Endometrial microvascular endothelial cells (primary cell): Measurements from ENCODE around the gene TMEM107. TPM values are rescaled to one million over a fixed set of nuclear protein-coding genes. Genes with fewer than 3 reads are reported as not detected.
"Not testable (repeated sequence)": the region's sequence is repeated elsewhere in the genome, so short reads cannot be mapped to it uniquely, and the experiment has no call there.

ENCODE experiments used
- in situ Hi-C: cut with HindIII; loops from 2 replicates; pipeline ENCODE4 v1.10.0; 2017; ENCODE audit warnings: low sequenced_read_pairs, low pct_unique_long_range_greater_than_20kb; ENCODE audit errors: inconsistent ontology term
- total RNA-seq: library from RNA; depleted of rRNA; stranded (reverse); fragments of >200 nt; gene quantifications from one replicate; pipeline ENCODE4 v1.2.3, GENCODE V29; 2015; ENCODE audit errors: inconsistent ontology term

TMEM107 gene
- total RNA-seq, 1 donor from 2014 or later = 34.0 TPM

- in situ Hi-C loops = no loop called here
These were observed 14.3 kb upstream of the TMEM107 start for GRCh38 chr17:8190506-8190905.

- in situ Hi-C loops = no loop called here
These were observed 13.7 kb upstream of the TMEM107 start, which contains the start of gene BORCS6 for GRCh38 chr17:8189711-8190477. Gene BORCS6 (minus strand): TSS chr17:8190180. CDS start chr17:8190140, 40 bp downstream.

- in situ Hi-C loops = no loop called here
These were observed 13.0 kb upstream of the TMEM107 start for GRCh38 chr17:8189041-8189710.

GRCh38 chr17:8188263-8188839, 12.2 kb upstream of the TMEM107 start:
- in situ Hi-C loops = no loop called here

GRCh38 chr17:8187517-8188262, 11.5 kb upstream of the TMEM107 start:
- in situ Hi-C loops = no loop called here

GRCh38 chr17:8186787-8187516, 10.8 kb upstream of the TMEM107 start:
- in situ Hi-C loops = no loop called here

- in situ Hi-C loops = no loop called here
These were observed 10.2 kb upstream of the TMEM107 start for GRCh38 chr17:8186446-8186786.

GRCh38 chr17:8185582-8186445, 9.6 kb upstream of the TMEM107 start:
- in situ Hi-C loops = no loop called here

GRCh38 chr17:8176998-8177731, 985 bp upstream of the TMEM107 start:
- in situ Hi-C loops = no loop called here

GRCh38 chr17:8175795-8176196, 384 bp downstream of the TMEM107 start:
- in situ Hi-C loops = no loop called here

- in situ Hi-C loops = no loop called here
These were observed 2.3 kb downstream of the TMEM107 start for GRCh38 chr17:8173871-8174322.

- in situ Hi-C loops = no loop called here
These were observed 2.9 kb downstream of the TMEM107 start for GRCh38 chr17:8173056-8173870.

- in situ Hi-C loops = not testable (repeated sequence)
These were observed 6.0 kb downstream of the TMEM107 start for GRCh38 chr17:8170186-8170585.

GRCh38 chr17:8167526-8167925, 8.7 kb downstream of the TMEM107 start:
- in situ Hi-C loops = no loop called here

GRCh38 chr17:8166731-8167130, 9.4 kb downstream of the TMEM107 start:
- in situ Hi-C loops = no loop called here

GRCh38 chr17:8164815-8165131, 11.4 kb downstream of the TMEM107 start:
- in situ Hi-C loops = no loop called here
